Adipocyte (in vitro differentiated cells): ENCODE data around the gene POLG.

Source experiments
- DNase-seq: peaks from one replicate; pipeline ENCODE4 v3.0.0-alpha.2; 2015; ENCODE audit warnings: low read depth
- H3K27me3 ChIP-seq: replicated peaks from 2 replicates; pipeline ENCODE4 v1.7.0; 2013; ENCODE audit warnings: mild to moderate bottlenecking, low read length, moderate library complexity; ENCODE audit not compliant: control insufficient read depth, insufficient read depth
- H3K36me3 ChIP-seq: 2 replicates; pipeline ENCODE4 v1.7.0; 2013; ENCODE audit warnings: low read length, mild to moderate bottlenecking, moderate library complexity; ENCODE audit not compliant: control insufficient read depth, insufficient read depth, severe bottlenecking
- H3K4me1 ChIP-seq: 2 replicates; pipeline ENCODE4 v1.7.0; 2013; ENCODE audit warnings: mild to moderate bottlenecking, low read length, moderate library complexity; ENCODE audit not compliant: control insufficient read depth, insufficient read depth
- H3K4me3 ChIP-seq: 2 replicates; pipeline ENCODE4 v1.7.0; 2013; ENCODE audit warnings: mild to moderate bottlenecking, low read length, moderate library complexity
- H3K9ac ChIP-seq: 2 replicates; pipeline ENCODE4 v1.7.0; 2013; ENCODE audit warnings: mild to moderate bottlenecking, low read length, moderate library complexity
- H3K9me3 ChIP-seq: 2 replicates; pipeline ENCODE4 v1.7.0; 2013; ENCODE audit warnings: mild to moderate bottlenecking, low read length, moderate library complexity; ENCODE audit not compliant: control insufficient read depth

The POLG gene

DNA sequence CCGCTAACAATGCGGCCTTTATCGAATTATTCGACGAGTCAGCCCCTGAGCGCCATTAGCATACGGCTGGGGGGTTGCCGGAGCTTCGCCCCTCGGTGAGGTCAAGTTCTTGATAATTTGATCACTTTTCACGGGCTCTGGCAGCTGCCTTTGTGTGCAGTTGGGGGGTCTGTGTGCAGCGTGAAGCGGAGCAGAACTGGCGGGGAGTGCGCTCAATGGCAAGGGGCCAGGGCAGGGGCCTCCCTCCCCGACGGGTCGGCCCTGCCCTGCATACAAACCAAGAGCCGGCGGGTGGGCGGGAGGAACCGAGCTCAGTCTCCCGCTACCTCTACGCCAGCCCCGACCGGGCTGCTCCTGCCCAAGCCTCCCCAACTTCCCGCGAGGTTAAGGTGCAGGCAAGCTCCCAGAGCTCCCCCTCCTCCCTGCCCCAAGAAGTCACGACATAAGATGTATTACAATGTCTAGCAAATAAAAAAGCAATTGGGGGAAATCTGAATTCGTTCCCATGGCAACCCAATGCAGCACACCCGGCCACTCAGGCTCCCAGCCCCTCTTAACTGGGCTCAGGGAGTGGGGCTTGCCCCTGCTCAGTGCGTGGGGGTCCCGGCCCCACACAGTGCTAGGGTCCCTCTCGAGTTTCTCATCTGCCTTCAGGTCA, 34.1 kb upstream of the POLG start:
- peaks cover 86% of the 10 kb centered on the region for H3K27me3 ChIP-seq
- no peaks in the 10 kb centered on the region for H3K36me3 ChIP-seq
- peaks cover 5% of the 10 kb centered on the region for H3K4me1 ChIP-seq
- H3K4me3 ChIP-seq, result no peak overlapping the region
- no peak overlapping the region for H3K9ac ChIP-seq
- no peaks in the 10 kb centered on the region for H3K9me3 ChIP-seq
- no peak for DNase-seq

DNA sequence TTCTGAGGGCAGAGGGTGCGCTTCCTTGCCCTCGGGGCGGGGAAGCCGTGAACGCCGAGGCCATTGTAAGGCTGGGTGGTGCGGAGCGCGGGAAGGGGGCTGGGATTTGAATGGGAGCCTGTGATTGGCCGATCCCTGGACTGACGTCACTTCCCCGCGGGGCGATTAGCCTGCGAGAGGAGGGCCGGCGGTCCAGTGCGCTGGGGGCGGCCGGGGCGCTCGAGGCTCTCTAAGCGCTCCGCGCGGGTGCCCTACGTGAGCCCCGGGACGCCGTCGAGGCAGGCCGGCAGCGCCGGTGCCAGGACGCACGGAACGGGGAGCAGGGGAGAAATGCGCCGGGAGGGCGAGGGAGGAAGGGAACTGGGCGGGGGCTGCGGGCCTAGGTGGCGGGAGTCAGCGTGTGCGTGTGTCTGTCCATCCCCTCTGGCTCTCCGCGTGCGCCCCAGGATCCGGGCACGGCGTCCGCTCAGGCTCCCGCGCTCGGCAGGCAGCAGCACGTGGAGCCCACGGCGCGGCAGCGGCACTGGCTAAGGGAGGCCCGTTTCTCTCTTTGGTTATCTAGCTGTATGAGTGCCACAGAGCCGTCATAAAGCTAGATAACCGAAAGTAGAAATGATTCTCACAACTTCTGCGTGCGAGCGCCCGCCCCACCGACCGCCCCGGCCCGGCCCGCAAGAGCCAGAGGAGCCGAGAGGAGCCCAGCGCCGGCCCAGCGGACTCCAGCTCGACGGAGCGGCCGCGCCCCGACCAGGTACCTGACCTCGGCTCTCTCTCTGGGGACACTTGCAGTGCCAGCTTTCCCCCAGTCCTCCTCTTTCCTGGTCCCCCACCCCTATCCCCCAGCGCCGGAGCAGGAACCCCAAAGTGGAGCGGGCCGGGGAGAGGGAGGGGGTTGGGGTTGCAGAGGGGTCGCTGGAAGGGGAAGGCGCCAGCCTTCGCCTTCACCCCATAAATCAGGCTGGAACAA, 33.1 kb upstream of the POLG start:
- no peaks in the 10 kb centered on the region for H3K9me3 ChIP-seq
- peaks cover 5% of the 10 kb centered on the region for H3K4me1 ChIP-seq
- H3K4me3 ChIP-seq, result no peak overlapping the region
- no peak overlapping the region for H3K9ac ChIP-seq
- peaks cover 86% of the 10 kb centered on the region for H3K27me3 ChIP-seq
- no peaks in the 10 kb centered on the region for H3K36me3 ChIP-seq
- DNase-seq, result peak; percentile 11

DNA sequence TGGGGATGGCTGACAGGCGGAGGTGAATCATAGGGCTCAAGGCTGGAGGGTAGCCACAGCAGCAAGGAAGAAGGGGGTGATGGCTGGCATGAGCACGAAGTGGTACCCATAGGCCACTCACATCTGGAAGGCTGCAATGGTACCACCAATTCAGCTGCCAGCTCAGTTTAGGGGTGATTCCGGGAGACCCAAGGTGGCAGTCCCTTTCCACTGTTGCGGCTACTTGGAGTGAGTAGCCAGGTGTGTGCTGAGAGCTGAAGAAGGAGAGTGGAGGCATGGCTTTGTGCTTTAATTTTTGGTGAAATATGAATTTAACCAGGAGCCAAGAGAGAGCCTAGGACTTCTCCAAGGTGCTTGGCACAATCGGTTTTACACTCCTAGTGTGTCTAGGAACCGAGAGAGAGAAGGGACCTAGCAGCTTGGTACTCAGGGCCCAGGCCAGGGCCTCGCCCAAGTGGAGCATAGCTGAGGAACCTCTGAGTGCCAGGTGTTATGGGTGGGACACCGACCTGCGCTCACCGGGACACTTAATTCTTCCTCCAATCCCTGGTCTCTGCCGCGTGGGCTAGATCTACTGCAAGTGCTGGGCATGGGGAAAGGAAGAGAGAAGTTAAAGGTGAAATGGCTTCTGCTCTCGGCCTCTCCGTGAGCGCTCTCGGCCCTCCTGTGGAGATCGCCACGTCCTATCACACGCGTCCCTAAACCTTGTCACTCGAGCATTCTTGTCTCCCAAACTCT, 32.2 kb upstream of the POLG start:
- H3K4me1 ChIP-seq, result peaks cover 5% of the 10 kb centered on the region

DNA sequence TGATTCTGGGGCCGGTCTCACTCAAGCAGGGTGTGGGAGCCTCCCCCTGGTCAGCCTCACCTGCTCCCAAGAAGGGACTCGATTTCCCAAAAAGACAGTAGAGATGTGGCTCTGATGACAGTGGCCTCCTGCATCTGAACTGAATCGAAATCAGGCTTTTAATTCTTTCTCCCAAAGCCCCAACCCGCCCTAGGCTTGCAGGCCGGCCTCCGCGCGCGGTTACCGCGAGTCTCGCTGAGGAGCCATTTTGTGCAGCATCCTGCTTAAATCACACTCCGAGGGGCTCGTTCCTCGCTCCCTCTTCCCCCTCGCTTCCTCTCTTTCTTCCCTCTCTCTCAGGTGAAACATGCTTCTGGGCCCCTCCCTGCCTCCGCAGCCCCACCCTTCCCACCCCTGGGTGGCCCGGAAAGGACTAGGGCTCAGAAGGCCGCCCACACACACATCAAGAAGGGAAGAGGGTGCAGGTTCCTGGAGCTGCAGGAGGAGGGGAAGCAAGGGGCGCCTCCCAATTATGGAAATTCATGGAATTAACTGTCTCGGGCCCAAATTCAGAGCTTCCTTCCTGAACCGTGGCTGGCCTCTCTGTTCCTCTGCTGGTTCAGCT, 30.9 kb upstream of the POLG start:
- no peak for DNase-seq
- no peaks in the 10 kb centered on the region for H3K9me3 ChIP-seq
- peaks cover 90% of the 10 kb centered on the region for H3K27me3 ChIP-seq
- no peak overlapping the region for H3K9ac ChIP-seq
- no peak overlapping the region for H3K4me3 ChIP-seq
- H3K36me3 ChIP-seq, result no peaks in the 10 kb centered on the region
- H3K4me1 ChIP-seq, result peaks cover 3% of the 10 kb centered on the region

More for the DNA sequence above, 32.2 kb upstream of the POLG start:
- Histone ChIP-seq H3K4me3 (no peak overlapping the region), H3K27me3 (peaks cover 86% of the 10 kb centered on the region), H3K9me3 (no peaks in the 10 kb centered on the region), H3K36me3 (no peaks in the 10 kb centered on the region), H3K9ac (no peak overlapping the region)
- DNase-seq, result no peak

DNA sequence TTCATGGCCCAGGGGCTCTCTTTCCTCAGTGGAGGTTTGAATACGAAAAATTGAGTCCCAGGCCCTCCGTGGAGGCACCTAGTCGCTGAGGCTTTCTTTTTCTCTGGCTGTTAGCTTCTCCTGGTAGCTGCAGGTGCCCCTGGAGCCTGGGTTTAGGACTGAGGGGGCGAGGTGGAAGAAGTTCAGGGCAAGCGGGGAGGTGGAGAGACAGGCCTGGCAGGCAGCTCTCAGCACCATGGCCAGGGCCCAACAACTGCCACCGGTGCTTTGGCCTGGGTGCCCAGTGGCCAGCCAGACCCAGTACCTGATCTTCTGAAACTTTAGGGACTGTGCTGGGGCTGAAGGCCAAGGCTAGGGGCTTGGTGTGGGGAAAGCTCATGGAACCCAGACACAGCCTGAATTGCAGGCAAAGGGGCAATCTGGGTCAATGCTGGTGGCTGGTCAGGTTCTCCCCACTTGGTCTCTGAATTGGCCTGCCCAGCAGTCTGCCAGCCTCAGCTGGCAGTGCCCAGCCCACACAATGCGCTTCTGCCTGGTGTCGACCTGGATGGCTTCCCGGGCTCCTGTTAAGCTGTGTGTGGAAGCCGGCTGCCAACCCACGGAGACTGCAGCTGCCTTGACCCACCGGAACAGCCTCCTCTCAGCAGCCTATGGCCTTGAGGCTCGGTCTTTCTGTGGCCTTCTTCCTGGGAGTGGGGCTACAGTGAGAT, 30.3 kb upstream of the POLG start:
- peaks cover 3% of the 10 kb centered on the region for H3K4me1 ChIP-seq
- H3K4me3 ChIP-seq, result no peak overlapping the region
- no peaks in the 10 kb centered on the region for H3K9me3 ChIP-seq
- no peaks in the 10 kb centered on the region for H3K36me3 ChIP-seq
- H3K27me3 ChIP-seq, result peaks cover 90% of the 10 kb centered on the region
- no peak for DNase-seq
- H3K9ac ChIP-seq, result no peak overlapping the region

DNA sequence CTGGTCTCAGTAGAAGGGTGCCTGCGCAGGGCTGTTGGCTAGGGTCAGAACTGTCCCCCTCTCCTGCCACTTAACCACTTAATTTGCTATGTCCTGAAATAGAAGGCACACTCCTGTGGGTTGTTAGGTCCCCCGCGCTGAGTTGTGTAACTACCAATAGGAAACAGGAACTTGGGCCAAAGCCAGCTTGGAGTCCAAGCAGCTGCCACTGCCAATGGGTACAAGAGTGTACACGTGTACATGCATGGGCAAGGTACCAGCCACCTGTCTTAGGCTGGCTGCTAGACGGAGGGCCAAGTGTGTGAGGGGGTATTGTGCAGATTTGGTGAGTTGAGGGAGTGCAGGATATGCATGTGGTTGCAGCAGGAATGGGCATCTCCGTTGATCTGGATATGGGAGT, 29.7 kb upstream of the POLG start:
- H3K4me1 ChIP-seq, result peaks cover 3% of the 10 kb centered on the region
- no peak overlapping the region for H3K4me3 ChIP-seq
- H3K27me3 ChIP-seq, result peaks cover 90% of the 10 kb centered on the region

DNA sequence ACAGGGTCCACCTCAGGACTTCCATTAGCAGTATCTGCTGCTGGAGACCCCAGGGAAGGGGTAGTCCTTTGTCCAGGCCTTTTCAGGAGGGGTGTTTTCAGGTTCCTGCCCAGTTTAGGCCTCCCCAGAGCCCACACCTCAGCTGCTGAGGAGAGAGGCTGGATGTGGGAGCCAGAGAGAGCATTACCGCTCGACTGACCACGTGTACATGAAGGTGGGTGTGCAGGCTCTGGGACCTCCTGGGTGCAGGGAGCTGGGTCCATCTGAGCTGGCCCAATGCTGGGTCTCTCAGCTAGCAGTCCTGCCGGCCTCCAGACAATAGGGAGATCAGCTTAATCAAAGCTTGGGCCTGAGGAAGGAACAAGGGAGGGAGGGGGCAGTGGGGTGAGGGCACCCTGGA, 29.1 kb upstream of the POLG start:
- Histone ChIP-seq H3K36me3 (no peaks in the 10 kb centered on the region), H3K27me3 (peaks cover 87% of the 10 kb centered on the region), H3K4me1 (peaks cover 6% of the 10 kb centered on the region), H3K9ac (no peak overlapping the region), H3K4me3 (no peak overlapping the region), H3K9me3 (no peaks in the 10 kb centered on the region)
- no peak for DNase-seq

More for the DNA sequence above, 29.7 kb upstream of the POLG start:
- Histone ChIP-seq H3K9me3 (no peaks in the 10 kb centered on the region), H3K36me3 (no peaks in the 10 kb centered on the region), H3K9ac (no peak overlapping the region)
- no peak for DNase-seq

DNA sequence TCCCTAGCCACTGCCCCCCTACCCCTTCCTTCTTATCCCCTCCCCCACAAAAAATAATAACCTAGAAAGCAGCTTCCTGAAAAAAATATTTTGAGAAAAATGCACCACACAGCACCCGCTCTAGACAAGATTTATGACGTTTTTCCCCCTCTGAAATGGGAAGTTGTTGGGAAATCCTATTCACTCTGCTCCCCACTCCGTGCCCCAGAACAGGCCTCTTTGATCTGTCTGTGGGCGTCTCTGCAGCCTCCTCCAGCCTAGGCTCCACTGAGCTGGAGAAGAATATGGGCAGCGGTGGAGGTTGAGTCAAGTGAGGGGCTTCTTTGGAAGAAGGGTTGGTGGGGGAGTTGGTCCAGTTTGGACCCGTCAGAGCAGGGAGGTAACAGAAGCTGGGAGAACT, 28.5 kb upstream of the POLG start:
- peaks cover 6% of the 10 kb centered on the region for H3K4me1 ChIP-seq
- DNase-seq, result no peak
- no peak overlapping the region for H3K4me3 ChIP-seq
- H3K36me3 ChIP-seq, result no peaks in the 10 kb centered on the region
- H3K27me3 ChIP-seq, result peaks cover 88% of the 10 kb centered on the region
- H3K9ac ChIP-seq, result no peak overlapping the region
- H3K9me3 ChIP-seq, result no peaks in the 10 kb centered on the region

DNA sequence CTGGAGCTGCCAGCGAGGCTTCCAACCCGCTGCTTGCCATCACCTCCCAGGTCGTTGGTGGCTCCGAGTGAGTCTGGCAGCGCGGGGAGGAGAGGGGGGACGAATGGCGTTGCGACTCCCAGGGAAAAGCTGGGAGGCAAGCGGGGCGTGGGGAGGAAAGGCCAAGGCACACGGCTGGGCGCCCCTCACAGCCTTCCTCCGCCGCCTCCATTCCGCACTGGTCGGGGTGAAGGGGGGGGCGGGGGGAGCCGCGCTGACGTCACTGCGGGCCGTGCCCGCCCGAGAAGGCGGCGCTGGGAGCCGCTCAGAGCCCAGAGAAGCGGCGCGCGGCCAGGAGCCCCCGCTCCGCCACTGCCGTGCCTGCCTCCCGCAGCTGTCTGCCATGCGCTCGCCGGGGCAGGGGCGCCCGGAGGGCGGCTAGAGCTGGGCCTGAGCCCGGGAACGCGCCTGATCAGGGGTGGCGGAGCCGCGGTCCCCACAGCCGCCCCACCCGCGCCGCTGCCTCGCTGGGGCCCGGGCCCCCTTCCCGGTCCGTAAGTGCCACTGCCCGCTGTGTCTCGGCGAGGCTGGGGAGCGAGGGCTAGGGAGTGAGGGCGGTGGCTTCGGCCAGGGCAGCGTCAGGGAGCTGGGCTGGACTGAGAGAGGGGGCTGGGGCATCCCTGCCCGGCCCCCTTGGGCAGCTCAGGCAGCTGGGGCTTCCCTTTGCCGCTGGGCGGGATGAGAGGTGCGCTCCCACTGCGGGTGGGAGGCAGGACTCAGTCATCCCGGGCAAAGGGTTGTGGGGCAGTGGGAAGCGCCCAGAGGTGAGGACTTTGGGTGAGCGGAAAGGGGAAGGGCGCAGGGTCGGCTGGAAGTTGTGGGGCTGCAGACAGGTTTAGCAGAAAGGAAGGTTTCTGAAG, 27.8 kb upstream of the POLG start:
- H3K9ac ChIP-seq, result no peak overlapping the region
- H3K4me1 ChIP-seq, result peaks cover 6% of the 10 kb centered on the region
- no peak for DNase-seq

More for the DNA sequence above, 27.8 kb upstream of the POLG start:
- H3K4me3 ChIP-seq, result no peak overlapping the region
- peaks cover 90% of the 10 kb centered on the region for H3K27me3 ChIP-seq
- H3K36me3 ChIP-seq, result no peaks in the 10 kb centered on the region
- no peaks in the 10 kb centered on the region for H3K9me3 ChIP-seq
